Activated CD8-positive, alpha-beta T cell treated with anti-CD3 and anti-CD28 coated beads for 36 hours (primary cell): ENCODE data around the gene SEMA6D. TPM values are rescaled to one million over a fixed set of nuclear protein-coding genes. Genes with fewer than 3 reads are reported as not detected.

Experiments
- ATAC-seq: fragments of 200-7000 bp; cut with Tn5 transposase; one replicate; pipeline ENCODE4 v1.10.0; 2021; ENCODE audit warnings: mild to moderate bottlenecking, moderate library complexity
- CTCF ChIA-PET: fragments of 350-600 bp; sonication (Branson Sonifier 250); formaldehyde crosslinking; loops from one replicate; lab custom pipeline; 2021; ENCODE audit warnings: antibody characterized with exemption; lab: Charles Lee
- POLR2A ChIA-PET: fragments of 350-600 bp; sonication (Branson Sonifier 250); formaldehyde crosslinking; loops from one replicate; lab custom pipeline; 2021; ENCODE audit warnings: antibody characterized with exemption; lab: Charles Lee
- DNase-seq: peaks from one replicate; pipeline ENCODE4 v3.0.0-alpha.2; 2020
- H3K27ac Mint-ChIP-seq: one replicate; pipeline ENCODE4 v1.8.0; 2021; ENCODE audit warnings: mild to moderate bottlenecking, mixed read lengths
- H3K27me3 Mint-ChIP-seq: one replicate; pipeline ENCODE4 v1.8.0; 2021; ENCODE audit warnings: mixed read lengths
- H3K36me3 Mint-ChIP-seq: one replicate; pipeline ENCODE4 v1.8.0; 2021; ENCODE audit warnings: low read depth, mixed read lengths
- H3K4me1 Mint-ChIP-seq: one replicate; pipeline ENCODE4 v1.8.0; 2021; ENCODE audit warnings: low read depth, mixed read lengths
- H3K4me3 Mint-ChIP-seq: one replicate; pipeline ENCODE4 v1.8.0; 2021; ENCODE audit warnings: mild to moderate bottlenecking, moderate library complexity, mixed read lengths
- H3K9me3 Mint-ChIP-seq: one replicate; pipeline ENCODE4 v1.8.0; 2021; ENCODE audit warnings: mixed read lengths
- intact Hi-C: fragments of 100-400 bp; cut with micrococcal nuclease; formaldehyde crosslinking; loops from one replicate; pipeline ENCODE4 v1.10.0; 2022
- total RNA-seq, 2 experiments: library from RNA; stranded (reverse); gene quantifications; one replicate each; pipeline ENCODE4 v1.2.3, GENCODE V29; 2021
- TF ChIP-seq, protein P1 (sequence below): fragments of 200-600 bp; IDR thresholded peaks from one replicate; pipeline ENCODE4 v1.8.0; 2022; ENCODE audit warnings: antibody characterized with exemption, mild to moderate bottlenecking

The SEMA6D gene
- total RNA-seq, 2 experiments from 2014 or later: not detected

- H3K9me3 Mint-ChIP-seq: no peaks in the 10 kb centered on the region
- no peaks in the 10 kb centered on the region for H3K27me3 Mint-ChIP-seq
- H3K4me3 Mint-ChIP-seq: no peak overlapping the region
- TF ChIP-seq, protein P1, sequence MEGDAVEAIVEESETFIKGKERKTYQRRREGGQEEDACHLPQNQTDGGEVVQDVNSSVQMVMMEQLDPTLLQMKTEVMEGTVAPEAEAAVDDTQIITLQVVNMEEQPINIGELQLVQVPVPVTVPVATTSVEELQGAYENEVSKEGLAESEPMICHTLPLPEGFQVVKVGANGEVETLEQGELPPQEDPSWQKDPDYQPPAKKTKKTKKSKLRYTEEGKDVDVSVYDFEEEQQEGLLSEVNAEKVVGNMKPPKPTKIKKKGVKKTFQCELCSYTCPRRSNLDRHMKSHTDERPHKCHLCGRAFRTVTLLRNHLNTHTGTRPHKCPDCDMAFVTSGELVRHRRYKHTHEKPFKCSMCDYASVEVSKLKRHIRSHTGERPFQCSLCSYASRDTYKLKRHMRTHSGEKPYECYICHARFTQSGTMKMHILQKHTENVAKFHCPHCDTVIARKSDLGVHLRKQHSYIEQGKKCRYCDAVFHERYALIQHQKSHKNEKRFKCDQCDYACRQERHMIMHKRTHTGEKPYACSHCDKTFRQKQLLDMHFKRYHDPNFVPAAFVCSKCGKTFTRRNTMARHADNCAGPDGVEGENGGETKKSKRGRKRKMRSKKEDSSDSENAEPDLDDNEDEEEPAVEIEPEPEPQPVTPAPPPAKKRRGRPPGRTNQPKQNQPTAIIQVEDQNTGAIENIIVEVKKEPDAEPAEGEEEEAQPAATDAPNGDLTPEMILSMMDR: no peak
- intact Hi-C loops: no loop called here
- no peak overlapping the region for H3K27ac Mint-ChIP-seq
- no peak for DNase-seq
- H3K4me1 Mint-ChIP-seq: no peaks in the 10 kb centered on the region
- ChIA-PET CTCF (no interaction called here), POLR2A (no interaction called here)
- no peaks in the 10 kb centered on the region for H3K36me3 Mint-ChIP-seq
- no peak for ATAC-seq
These were observed 11.9 kb upstream of the SEMA6D start for GRCh38 chr15:47705281-47705997.

- DNase-seq (no peak), ATAC-seq (no peak)
- no peaks in the 10 kb centered on the region for H3K36me3 Mint-ChIP-seq
- no peaks in the 10 kb centered on the region for H3K9me3 Mint-ChIP-seq
- H3K4me1 Mint-ChIP-seq: no peaks in the 10 kb centered on the region
- H3K4me3 Mint-ChIP-seq: no peak overlapping the region
- TF ChIP-seq, protein P1: no peak
- no peaks in the 10 kb centered on the region for H3K27me3 Mint-ChIP-seq
- H3K27ac Mint-ChIP-seq: no peak overlapping the region
- CTCF ChIA-PET: no interaction called here
- intact Hi-C loops: no loop called here
- POLR2A ChIA-PET: no interaction called here
These were observed 9.9 kb upstream of the SEMA6D start for GRCh38 chr15:47707391-47707790.

- H3K27me3 Mint-ChIP-seq: no peaks in the 10 kb centered on the region
- intact Hi-C loops: no loop called here
- ATAC-seq: no peak
- H3K9me3 Mint-ChIP-seq: no peaks in the 10 kb centered on the region
- no peak overlapping the region for H3K27ac Mint-ChIP-seq
- H3K36me3 Mint-ChIP-seq: no peaks in the 10 kb centered on the region
- H3K4me1 Mint-ChIP-seq: no peaks in the 10 kb centered on the region
- ChIA-PET CTCF (no interaction called here), POLR2A (no interaction called here)
- DNase-seq: no peak
- no peak overlapping the region for H3K4me3 Mint-ChIP-seq
- TF ChIP-seq, protein P1: no peak
These were observed 8.9 kb upstream of the SEMA6D start for GRCh38 chr15:47708161-47708980.

GRCh38 chr15:47711655-47712054, 5.7 kb upstream of the SEMA6D start:
- ChIA-PET CTCF (interaction anchor here (0.7 to 2.1 kb wide), 6 partner anchors 9 to 277 kb away, joined by 3 to 8 read pairs (median 4); no protein-coding TSS in a partner anchor), POLR2A (no interaction called here)
- Mint-ChIP-seq H3K27me3 (peaks cover 4% of the 10 kb centered on the region), H3K4me1 (no peaks in the 10 kb centered on the region), H3K36me3 (no peaks in the 10 kb centered on the region), H3K4me3 (no peak overlapping the region), H3K9me3 (no peaks in the 10 kb centered on the region), H3K27ac (no peak overlapping the region)
- TF ChIP-seq, protein P1: peak; percentile 34
- intact Hi-C loops: loop anchor here (10.0 kb wide), 1 partner anchor 273 kb away; no protein-coding TSS in a partner anchor
- ATAC-seq: no peak
- DNase-seq: no peak

GRCh38 chr15:47715402-47715801, 1.9 kb upstream of the SEMA6D start:
- TF ChIP-seq, protein P1: no peak
- DNase-seq (no peak), ATAC-seq (no peak)
- ChIA-PET POLR2A (no interaction called here), CTCF (no interaction called here)
- Mint-ChIP-seq H3K27ac (no peak overlapping the region), H3K4me1 (no peaks in the 10 kb centered on the region), H3K36me3 (no peaks in the 10 kb centered on the region), H3K27me3 (peaks cover 26% of the 10 kb centered on the region), H3K4me3 (no peak overlapping the region), H3K9me3 (no peaks in the 10 kb centered on the region)
- intact Hi-C loops: loop anchor here (10.0 kb wide), 1 partner anchor 269 kb away; no protein-coding TSS in a partner anchor
